Stimulated activated CD8-positive, alpha-beta memory T cell treated with anti-CD3 and anti-CD28 coated beads, Interleukin-4, amount 100 ng/mL, for 4 hours (primary cell): ENCODE measurements around the gene ENTREP3.
"Not testable (repeated sequence)": the region's sequence is repeated elsewhere in the genome, so short reads cannot be mapped to it uniquely, and the experiment has no call there.

ENCODE experiments used
- DNase-seq, 2 donors: peaks; one replicate each; pipeline ENCODE4 v3.0.0-alpha.2; 2020; ENCODE audit warnings: low read depth in 2 of 2, low spot score in 1 of 2

The ENTREP3 gene

DNA sequence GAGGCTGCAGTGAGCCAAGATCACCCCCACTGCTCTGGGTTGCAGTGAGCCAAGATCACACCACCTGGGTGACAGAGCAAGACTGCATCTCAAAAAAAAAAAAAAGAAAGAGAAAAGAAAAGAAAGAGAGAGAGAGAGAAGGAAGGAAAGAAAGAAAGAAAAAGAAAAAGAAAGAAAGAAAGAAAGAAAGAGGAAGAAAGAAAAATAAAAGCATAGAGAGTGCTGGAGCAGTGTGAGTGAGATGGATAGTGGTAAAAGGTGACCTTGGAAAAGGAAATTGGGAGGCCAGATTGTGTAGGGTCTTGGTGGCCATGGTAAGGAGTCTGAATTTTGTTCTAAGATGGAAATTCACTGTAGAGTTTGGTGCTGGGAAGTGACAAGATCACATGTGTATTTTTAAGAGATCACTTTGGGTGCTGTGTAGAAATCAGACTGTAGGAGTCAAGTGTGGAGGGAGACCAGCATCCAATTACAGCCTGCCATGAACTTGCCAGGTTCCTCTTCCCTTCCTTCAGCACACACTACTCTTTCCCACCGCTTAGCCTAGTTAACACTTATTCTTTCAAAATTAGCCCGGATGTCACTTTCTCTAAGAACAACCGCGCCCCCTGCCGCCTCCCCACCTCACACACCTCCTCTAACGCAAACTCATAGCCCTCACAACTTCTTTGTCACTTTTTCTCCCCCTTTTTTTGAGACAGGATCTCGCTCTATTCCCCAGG, 28.9 kb downstream of the ENTREP3 start:
- DNase-seq: peak; percentile 59 to 84

DNA sequence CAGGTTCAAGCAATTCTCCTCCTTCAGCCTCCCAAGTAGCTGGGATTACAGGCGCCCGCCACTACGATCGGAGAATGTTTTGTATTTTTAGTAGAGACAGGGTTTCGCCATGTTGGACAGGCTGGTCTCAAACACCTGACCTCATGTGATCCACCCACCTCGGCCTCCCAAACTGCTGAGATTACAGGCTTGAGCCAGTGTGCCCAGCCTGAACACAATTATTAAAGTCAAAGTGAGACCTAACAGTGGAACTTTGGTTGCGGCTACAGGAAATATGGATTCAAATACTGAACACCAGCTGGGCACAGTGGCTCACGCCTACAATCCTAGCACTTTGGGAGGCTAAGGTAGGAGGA, 29.9 kb downstream of the ENTREP3 start:
- not testable (repeated sequence) for DNase-seq

DNA sequence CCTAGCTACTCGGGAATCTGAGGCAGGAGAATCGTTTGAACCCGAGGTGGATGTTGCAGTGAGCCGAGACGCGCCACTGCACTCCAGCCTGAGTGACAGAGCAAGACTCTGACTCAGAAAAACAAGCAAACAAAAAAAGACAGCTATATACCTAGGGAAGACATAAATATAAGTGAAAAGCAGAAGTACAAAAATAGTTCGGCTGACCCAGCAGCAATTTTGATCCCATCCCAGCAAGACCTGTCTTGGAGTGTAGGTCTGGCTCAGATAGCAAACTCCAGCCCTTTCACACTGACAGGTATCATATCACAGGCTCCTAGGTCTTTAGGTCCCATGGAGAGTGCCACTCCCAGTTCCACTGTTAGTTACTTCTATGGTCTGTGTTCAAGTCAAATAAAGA, 32.2 kb downstream of the ENTREP3 start:
- no peak for DNase-seq

DNA sequence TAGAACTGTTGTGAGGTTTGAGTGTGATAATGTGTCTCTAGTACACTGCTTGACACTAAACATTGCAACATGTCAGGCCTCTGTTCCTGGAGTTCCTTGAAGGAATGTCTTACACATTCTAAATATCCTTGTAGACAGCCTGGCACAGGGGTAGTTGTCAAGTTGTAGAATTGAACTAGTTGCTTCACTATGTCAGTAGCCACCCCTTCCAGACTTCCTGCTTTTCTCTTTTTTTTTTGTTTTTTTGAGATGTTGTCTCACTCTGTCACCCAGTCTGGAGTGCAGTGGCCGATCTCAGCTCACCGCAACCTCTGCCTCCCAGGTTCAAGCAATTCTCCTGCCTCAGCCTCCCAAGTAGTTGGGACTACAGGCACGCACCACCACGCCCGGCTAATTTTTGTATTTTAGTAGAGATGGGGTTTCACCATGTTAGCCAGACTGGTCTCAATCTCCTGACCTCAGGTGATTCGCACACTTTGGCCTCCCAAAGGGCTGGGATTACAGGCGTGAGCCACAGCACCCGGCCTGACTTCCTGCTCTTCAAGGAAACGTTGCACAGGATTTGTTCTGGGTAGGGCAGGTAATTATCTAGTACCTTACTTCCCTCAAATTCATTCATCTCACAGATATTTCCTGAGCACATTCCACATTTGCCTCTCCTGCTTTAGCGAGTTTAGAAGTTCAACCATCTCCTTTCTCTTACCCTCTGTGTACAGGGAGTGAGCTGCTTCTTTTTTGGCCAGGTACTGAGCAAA, 34.9 kb downstream of the ENTREP3 start:
- DNase-seq: not testable (repeated sequence)

DNA sequence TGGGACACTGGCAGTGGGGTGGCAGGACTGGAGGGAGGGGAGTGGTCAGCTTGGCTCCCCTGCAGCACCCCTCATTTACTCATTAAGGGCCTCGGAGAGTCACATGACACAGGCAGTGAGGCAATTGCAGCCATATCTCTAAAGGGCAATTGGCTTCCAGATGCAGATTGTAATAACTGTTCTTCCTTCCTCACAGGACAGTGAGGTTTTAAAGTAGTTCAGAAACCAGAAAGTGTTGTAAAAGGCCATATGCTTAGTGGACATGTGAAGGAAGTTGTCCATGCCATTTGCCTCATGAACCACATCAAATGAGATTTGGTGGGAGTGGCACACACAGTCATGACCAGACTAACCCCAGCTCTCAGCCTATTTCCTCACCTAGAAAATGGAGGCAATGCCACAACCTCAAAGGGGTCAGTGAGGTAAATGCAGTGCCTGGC, 35.7 kb downstream of the ENTREP3 start:
- DNase-seq: no peak

DNA sequence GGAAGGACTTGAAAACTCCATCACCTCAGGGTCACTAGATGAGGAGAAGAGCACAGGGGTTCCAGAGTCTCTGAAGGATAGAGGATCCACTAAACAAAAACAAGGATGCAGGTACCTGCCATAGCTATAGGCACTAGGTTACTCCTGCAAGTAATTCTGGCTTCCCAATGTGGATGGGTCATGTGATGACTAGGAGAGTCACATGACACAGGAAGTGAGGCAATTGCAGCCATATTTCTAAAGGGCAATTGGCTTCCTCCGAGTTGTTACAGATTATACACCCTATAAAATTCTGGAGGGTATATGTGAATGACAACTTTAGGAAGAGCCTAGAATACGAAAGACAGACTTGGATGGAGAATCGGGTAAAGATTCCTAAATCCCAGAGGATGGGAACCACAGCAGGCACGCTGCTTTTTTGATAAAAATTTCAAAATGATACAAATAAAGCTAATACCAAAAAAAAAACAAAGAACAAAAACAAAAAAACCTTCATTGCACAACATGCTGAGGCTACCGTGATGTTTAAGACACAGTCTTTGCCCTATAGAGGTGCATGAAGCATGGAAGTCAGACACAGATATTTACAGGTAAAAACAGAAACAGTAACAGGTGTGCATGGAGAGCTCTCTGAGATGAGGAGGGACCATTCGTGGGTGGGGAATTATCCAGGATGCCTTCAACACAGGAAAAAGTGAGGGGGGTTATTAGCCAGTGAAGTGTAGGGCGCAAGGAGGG, 36.3 kb downstream of the ENTREP3 start:
- no peak for DNase-seq

DNA sequence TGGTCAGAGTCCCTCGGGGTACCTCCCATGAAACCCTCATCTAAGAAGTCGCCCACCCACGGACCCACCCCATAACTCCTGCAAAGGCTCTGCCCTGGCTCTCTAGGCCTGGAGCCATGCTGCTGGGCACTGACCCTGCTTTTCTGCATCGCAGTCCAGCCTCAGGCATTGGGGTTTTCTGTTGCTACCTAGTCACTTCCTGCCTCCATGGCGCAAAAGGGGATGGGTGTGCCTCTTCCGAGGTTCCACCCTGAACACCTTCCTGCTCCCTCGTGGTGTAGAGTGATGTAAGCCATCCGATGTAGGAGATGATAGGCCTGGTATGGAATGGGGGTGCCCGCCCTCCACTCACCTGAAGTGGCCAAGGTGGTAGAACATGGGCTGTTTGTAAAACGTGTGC, 40.6 kb downstream of the ENTREP3 start:
- not testable (repeated sequence) for DNase-seq

DNA sequence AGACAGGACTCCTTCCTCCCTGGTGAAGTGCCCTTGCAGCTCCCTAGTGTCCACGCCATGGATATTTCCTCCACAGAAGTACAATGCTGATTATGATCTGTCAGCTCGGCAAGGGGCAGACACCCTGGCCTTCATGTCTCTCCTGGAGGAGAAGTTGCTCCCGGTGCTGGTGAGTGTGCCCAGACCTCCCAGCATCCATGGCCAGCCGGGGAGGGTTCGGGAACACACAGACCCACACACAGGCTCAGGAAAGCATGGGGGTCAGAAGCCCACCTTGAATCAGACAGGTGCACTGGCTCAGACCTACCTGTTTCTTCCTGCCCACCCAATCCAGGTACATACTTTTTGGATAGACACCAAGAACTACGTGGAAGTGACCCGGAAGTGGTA, 43.2 kb downstream of the ENTREP3 start:
- DNase-seq: not testable (repeated sequence)

DNA sequence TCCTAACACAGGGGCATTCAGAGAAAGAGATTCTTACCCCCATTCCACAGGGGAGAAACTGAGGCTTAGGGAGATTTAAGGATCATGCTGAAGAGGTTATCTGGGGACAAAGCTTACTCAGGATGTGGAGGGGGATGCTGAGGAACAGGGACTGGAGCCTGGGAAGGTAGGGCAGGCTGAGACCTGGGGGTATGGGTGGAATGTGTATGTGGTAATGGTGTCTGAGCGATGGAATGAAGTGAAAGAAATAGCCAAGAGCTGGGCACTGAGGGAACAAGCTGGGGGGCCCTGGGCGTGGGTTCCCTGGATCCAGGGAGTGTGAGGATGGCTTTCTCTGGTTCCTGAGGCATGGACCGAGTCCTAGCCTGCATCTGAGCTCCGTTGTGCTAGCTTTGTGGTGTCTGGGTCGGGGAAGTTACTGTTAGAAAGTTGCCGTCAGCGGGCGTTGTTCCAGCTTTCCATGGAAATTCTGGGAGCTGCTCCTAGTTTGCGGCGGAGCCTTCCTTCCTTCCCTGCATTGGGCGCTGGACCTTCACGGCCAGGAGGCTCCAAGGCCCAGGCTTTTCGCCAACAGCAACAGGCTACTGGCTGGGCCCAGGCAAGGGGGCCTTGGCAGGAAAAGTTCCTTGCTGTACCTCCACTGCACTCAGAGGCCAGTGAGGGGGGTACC, 43.8 kb downstream of the ENTREP3 start:
- DNase-seq: not testable (repeated sequence)

DNA sequence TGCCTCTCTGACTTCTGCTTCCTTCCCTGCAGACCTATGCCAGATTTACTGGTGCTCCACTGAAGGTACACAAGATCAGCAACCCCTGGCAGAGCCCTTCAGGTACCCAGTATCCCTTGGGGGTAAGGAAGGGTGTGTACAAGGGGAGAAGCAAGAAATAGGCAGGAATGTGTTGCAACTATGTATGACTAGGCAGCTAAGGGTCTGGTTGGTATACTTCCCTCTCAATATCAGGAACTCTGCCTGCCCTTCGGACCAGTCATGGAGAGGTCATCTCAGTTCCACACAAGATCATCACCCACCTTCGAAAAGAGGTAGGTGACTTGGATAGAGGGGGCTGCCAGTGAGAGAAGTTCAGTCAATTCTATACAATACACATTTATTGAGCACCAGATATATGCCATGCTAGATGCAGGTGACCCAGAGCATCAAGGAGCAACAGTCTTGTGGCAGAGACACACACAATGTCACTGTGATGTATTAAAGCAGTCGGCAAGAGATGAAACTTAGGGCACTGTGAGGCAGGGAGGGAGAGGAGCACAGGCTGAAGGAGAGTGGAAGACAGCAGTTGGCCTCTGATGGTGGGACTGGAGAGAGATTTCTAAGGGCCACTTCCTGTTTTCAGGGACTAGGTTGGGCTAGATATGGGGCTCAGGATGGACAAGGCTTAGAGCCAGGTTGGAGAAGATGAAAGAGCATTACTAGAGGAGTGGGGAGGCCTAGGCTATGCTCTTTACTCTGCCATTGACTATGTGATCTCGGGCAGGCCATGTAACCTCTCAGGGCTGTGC, 44.8 kb downstream of the ENTREP3 start:
- no peak for DNase-seq

DNA sequence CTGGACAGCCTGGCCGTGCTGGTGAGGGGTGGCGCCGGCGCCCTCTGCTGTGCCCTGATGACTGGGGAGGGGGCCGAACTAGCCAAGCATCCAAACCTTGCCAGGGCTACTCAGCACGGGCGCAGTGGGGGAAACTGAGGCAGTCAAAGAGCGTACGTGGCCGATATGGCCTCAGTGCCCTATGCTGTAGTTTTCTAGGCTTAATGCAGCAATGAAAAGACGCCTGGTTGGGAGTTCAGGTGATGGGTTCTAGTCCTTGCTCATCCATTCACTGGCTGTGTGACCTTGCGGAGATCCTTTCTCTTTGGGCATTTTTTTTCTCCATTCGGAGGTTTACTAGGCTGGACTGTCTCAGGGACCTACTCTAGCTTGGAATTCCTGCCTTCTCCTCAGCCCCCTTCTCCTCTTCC, 46.0 kb downstream of the ENTREP3 start:
- no peak for DNase-seq

DNA sequence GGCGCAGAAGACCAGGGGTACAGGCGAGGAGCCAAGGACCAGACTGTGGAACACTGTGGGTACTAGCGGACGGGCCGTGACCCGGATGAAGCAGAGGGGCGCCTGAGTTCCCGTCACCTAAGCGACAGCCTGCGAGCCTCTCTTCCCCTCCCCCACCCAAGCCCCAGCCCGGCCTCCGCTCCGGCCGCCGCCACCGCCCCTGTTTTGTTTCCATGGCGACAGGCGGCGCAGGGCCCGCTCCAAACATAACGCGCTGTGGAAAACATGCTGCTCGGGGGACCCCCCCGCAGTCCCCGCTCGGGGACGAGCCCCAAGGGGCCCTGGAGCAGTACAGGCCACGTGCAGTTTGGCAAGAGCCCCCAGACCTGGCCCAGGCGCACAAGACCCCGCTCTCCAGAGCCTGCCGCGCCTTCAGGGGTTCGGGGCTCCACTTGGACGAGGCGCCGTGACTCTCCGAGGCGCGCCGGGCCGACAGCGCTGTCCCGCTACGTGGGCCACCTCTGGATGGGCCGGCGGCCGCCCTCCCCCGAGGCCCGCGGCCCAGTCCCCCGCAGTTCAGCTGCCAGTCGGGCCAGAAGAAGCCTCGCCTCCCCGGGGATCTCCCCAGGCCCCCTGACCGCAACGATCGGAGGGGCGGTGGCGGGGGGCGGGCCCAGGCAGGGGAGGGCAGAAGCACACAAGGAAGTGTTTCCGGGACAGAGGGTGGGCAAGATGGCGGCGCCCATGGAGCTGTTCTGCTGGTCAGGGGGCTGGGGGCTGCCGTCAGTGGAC, 46.6 kb downstream of the ENTREP3 start, which contains the start of gene MTX1:
MTX1 (plus strand) TSS at position 155 of the 771 bp plus-strand sequence; CDS start at position 265, 110 bp downstream.
- DNase-seq: peak; percentile 69 to 80

DNA sequence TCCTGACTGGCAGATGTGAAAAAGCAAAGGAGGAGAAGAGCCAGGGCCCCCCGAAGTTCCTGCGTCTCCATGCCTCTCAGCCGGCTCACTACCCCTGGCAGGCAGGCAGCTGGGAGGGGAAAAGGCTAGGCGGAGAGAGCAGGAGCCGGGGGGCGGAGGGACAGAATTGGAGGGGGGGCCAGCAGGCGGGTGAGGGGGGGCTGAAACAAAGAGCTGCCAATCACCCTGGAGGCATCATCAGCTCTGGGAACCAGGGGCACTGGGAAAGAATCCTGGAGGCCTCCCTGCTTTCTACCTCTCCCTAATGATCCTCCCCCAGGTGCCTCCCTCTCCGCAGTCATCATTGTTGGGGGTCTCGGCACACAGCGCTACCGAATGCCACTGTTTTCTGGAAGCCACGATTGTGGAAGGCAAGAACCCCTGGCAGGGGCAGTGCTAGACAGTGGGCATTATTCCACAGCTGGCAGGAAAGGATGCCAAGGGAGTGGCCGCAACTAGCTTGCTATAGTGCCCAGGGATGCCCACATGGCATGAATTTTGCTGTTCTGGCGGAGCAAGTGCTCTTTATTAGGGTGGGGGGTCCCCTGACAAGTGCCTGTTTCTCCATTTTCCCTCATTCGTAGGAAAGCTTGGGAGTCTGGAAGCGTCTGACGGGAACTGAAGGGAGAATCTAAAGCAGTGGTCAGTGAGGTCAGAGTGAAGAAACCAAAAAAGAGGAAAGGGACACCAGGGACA, 47.3 kb downstream of the ENTREP3 start, which contains the start of gene THBS3:
THBS3 (minus strand) TSS at position 92 of the 735 bp plus-strand sequence; CDS start at position 71, 21 bp downstream.
- DNase-seq: no peak

DNA sequence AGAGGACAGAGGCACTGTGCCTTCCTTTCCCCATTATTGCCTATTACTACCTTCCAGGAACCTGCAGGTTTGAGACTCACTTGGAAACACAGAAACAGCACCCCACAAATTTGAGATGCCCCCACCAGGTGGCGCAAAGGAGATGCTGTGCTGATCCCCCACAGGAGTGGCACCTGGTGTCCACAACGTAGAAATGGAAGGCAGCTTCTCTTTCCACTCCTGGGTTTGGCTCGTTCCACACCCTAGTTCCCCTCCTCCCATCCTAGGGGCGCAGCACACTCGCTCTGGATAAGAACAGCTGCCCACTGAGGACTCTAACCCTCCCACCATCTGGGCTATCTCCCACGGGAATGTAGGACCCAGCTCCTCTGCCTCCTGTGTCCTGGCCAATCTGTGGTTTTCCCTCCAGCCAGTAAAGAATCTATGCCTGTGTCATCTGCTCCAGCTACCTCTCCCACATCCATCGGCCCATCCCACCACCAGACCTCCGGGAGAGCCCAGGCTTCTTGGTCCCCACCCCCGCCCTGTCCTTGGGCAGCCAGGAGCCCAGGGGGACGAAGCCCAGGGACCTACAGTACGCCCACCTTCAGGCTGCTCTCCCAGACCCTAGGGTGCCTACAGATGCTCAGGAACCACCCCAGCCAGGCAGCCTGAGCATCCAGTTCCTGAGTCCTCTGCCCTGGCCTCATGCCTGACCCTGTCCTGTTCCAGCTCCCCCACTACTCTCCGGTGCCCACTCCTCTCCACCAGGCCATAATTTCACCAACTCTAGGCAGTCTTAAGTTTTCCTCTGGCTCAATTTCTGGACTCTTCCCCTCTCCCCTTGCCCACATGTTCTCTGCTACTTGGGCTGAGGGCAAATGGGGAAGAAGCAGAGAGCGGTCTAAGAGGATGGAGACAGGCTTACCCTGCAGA, 48.1 kb downstream of the ENTREP3 start:
- DNase-seq: peak; percentile 77 to 88

DNA sequence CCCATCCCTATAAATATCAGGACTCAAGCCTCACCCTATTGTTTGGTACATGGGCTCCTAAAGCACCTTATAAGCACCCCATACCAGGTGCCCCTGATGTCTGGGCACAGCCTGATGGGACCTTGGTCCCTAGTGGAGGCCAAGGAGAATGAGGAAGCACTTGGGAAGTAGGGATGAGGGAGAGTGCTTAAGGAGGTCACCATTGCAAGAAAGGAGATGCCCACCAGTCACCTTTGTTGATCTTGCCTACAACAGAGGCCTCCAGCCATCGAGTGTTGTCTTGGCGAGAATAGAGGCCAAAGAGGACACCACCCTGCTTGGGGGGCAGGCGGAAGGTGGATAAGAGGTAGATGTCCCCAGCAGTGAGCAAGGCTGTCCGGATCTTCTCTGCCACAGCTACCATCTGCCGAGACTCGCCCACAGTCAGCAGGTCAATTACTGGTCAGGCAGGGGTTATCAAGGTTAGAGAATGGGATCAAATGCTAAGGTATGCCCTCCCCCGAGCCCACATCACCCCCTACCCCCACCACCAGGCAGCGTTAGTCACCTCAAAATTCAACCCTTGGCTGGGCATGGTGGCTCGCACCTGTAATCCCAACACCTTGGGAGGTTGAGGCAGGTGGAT, 49.2 kb downstream of the ENTREP3 start:
- no peak for DNase-seq

DNA sequence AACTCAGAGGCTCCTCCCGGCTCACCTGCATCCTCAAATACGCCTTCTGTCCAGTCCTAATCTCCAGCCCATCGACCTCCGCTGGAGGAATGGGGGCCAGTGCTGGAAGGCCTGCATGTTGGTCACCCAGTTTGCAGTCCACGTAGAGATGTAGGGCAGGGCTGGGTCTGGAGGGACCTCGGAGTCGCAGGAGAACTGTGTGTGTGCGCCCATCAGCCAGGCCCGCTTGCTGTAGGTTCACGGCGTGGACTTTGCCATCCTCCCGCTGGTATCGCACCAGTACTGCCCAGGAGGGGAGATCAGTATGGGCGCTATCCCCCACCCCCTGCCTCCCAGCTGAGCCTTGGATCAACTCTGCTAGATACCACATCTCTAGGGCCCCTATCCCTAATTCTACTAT, 50.2 kb downstream of the ENTREP3 start:
- DNase-seq: no peak
